Cerebellar cortex (tissue), 1 donor: Measurements from ENCODE around the gene XRCC3.
A peak's percentile ranks its signal among the peaks of the same experiment; 100 is the strongest.

Experiments used
- DNase-seq: peaks from one replicate; pipeline ENCODE4 v3.0.0-alpha.2; 2015; ENCODE audit warnings: low spot score

XRCC3 gene

DNA sequence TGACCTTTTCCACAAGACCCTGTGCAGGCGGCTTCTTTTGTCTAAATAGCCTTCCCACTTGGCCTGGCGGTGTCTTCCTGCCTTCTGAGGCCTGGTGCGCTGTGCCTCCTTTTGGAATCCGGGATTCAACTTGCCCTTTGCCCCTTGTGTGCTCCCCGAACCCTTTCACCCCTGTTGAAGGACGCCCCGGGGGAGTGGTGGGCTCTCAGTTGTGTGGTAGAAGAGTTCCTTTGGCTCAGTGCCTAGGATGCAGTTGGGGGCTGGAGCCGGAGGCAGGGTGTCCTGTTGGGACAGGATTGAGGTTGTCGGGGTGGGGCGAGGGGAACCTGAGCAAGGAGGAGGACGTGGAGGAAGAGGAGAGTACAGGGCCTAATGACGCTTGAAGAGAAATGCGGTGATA, 51.7 kb downstream of the XRCC3 start:
- DNase-seq, result no peak

DNA sequence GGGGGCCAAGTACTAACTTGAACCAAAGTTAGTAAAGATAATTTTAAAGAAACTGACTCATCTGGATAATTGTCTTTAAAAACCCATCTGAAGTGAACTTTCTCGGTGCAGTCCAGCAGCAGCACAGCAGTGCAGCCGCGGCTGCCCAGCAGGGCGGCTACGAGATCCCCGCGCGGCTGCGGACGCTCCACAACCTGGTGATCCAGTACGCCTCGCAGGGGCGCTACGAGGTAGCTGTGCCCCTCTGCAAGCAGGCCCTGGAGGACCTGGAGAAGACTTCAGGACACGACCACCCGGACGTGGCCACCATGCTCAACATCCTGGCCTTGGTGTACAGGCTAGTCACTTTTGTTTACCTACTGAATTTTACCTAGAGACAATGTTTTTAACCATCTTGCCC, 52.7 kb downstream of the XRCC3 start:
- no peak for DNase-seq

DNA sequence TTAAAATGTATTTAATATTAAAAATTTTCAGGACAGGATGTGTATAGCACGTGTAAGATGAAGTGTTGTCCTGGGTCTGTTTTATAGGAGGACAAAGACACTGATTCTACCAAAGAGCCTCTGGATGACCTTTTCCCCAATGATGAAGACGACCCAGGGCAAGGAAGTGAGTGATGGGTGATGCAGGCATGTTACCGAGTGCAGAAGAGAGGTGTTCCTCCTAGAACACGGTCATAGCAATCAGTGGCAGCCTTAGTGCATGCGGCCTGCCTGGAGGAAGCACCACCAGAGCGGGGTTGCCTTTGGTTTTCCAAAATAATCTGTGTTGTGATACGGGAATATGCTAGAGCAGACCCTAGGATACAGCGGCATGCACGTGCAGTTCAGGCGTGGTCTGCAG, 53.2 kb downstream of the XRCC3 start:
- DNase-seq, result no peak

DNA sequence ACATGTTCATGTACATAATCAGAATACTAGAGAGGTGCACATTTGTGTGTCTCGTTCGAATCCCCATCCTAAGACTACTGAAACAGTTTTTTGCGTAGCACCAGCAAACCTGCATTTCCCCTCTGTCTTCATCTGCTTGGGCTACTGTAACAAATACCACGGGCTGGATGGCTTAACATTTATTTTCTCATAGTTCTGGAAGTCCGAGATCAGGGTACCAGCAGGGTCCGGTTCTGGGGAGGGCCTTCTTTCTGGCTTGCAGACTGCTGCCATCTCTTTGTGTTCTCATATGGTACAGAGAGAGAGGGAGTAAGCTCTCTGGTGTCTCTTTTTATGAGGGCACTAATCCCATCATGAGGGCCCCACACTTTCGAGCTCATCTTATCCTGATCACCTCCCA, 55.6 kb downstream of the XRCC3 start:
- no peak for DNase-seq

DNA sequence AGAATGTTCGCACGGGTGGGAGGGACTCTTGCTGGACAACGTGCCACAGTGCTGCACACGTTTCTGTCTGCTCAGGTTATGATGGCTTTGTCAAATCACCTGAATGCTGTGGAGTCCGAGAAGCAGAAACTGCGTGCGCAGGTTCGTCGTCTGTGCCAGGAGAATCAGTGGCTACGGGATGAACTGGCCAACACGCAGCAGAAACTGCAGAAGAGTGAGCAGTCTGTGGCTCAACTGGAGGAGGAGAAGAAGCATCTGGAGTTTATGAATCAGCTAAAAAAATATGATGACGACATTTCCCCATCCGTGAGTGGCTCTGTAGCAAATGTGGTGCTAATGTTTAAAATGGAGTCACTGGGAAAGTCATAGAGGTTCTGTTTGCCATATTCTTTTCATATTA, 57.8 kb downstream of the XRCC3 start:
- DNase-seq, result peak; percentile 59

DNA sequence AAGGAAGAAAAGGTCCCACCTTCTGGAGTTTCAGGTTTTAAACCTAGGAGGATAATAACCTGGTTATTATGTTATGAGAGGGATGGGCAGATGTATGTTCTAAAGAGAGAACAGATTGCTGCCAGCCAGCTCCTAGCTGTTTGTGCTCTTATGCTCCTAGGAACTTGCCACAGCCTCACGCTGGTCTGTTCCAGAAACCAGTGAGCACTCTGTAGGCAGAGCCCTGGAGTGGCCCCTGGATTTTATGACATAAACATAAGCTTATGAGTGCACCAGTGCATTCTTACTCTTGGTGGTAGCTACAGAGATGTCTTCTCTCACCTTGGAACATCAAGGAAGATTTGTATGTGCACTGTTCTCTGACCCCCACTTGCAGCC, 58.5 kb downstream of the XRCC3 start:
- DNase-seq, result peak; percentile 44

DNA sequence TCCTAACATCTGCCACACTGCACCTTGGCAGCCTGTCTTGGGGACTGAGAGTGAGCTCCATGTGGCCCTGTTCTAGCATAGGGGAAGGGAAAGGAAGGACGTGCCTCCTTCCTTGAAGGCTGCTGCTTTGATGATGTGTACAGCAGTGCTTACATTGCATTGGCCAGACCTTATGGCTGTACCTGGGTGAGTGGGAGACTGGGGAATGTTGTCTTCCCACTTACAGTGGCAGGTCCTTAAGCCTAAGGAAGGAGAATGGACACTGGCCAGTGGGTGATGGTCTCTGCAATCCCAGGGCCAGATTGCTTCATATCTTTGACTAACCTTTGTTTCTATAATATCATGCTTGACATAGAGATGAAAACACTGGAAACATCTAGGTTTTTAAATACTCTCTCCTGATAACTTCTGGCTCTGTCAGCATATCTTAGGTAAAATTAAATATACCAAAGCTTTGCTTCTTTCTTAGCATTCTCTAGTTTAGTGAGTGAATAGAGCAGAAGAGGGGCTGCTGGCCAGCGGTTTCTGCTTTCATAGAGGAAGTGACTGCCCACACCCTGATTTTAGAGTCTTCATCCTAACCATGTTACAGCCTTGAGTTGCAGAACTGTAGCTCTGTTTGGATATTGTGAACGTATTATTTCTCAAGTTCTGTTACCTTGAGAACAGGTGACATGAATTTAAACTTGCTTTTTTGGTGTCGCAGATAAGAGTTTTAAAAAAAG, 59.1 kb downstream of the XRCC3 start:
- no peak for DNase-seq

DNA sequence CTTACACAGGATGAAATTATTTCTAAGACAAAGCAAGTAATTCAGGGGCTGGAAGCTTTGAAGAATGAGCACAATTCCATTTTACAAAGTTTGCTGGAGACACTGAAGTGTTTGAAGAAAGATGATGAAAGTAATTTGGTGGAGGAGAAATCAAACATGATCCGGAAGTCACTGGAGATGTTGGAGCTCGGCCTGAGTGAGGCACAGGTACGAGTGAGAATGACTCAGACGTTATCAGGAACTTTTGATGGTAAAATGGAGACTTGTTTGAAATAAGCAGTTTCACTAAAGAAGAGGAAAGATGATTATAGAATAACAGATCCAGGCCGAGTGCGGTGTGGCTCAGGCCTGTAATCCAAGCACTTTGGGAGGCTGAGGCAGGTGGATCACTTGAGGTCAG, 60.6 kb downstream of the XRCC3 start:
- DNase-seq, result no peak

DNA sequence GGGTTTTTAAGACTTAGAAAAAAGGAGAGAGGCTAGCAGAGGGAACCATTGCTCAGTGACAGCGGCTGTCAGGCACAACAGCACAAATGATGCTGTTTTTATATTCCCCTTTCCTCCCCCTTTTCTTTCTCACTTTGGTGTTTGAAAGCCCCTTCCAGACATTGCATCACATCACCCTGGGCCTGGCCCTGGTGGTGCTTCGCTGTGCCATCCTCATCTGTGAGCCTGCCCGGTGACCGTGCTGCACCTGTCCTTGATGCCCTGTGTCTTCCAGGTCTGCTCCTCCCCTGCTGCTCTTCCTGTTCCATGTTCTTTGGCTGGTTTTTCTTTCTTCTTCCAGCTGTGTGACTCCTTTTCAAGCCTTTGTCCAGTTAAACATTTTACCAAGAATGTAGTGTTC, 61.4 kb downstream of the XRCC3 start:
- peak; percentile 65 for DNase-seq

DNA sequence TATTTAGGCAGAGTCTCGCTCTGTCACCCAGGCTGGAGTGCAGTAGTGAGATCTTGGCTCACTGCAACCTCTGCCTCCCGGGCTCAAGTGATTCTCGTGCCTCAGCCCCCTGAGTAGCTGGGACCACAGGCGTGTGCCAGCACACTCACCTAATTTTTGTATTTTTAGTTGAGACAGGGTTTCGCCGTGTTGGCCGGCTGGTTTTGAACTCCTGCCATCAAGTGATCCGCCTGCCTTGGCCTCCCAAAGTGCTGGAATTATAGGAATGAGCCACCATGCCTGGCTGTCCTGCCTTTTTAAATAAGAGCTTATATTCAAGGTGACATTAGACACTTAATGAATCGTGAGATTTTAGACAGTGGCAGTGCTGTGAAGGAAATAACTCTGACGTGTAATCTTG, 61.9 kb downstream of the XRCC3 start:
- DNase-seq, result peak; percentile 47

DNA sequence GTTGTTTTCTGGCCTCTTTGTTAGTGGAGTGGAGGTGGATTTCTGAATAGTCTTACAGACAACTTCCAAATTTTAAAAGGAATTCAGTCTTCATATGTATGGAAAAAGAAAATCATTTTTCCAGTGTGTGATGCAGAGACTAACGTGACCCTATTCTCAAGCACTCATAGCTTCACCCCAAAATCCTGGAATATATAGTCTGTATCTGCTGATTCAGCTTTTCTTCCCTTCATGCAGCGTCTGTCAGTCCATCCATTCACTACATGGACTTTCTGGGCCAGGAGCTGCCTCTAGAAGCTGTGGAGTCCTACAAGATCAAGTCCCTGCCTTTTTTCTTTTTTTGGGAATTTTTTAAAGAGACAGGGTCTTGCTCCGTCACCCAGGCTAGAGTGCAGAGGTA, 62.4 kb downstream of the XRCC3 start:
- DNase-seq, result peak; percentile 18

DNA sequence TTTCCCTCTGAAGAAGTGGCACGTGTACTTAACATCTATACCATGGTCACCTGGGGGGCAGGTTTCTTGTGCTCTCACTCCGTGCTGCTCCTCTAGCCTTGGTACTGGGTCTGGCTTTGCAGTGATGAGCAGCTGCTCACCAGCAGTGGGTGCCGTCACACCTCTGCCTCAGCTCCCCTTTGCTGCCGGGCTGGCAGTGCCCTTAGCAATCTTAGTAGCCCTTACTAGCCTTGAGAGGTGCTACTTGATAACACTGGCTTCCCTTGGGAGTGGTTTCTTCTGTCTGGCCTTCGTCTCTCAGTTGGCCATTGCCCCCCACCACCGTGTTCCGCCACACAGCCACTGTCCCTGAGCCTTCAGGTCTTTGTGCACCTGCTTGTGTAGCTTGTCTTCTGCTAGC, 63.7 kb downstream of the XRCC3 start:
- DNase-seq, result no peak

DNA sequence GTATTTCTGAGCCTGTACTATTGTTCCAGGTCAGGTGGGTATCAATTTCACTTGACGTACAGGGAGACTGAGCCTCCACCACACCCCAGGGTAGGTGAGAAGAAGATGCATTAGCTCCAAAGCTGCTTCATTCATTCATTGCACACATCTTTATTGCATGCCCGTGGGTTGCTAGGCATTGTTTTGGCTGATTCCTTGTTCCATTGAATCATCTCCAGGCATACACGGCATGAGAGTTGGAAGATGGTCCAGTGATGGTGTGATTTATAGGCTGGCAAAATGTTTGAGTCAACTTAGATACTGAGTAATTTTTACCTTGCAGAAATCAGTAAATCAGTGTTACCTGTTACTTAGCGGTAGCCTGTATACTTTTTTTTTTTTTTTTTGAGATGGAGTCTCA, 65.0 kb downstream of the XRCC3 start:
- no peak for DNase-seq

DNA sequence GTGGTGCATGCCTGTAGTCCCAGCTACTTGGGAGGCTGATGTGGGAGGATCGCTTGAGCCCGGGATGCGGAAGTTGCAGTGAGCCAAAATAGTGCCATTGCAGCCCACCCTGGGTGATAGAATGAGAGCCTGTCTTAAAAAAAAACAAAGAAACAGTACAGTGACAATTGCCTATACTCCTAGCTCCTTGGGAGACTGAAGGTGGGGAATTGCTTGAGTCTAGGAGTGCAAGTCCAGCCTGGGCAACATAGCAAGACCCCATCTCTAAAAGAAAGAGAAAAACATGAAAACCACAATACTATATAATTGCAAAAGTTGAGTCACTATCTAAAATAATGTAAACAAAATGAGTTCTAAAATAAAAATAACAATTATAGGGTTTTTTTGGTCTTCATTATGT, 66.2 kb downstream of the XRCC3 start:
- no peak for DNase-seq
